Medulla oblongata (tissue), 1 donor: ENCODE data around the gene HAND2.

ENCODE experiments used
- DNase-seq: peaks from one replicate; pipeline ENCODE4 v3.0.0-alpha.2; 2015; ENCODE audit errors: extremely low spot score

The HAND2 gene

GRCh38 chr4:173521467-173522159, 8.4 kb downstream of the HAND2 start:
- no peak for DNase-seq

GRCh38 chr4:173520921-173521466, 9.0 kb downstream of the HAND2 start:
- DNase-seq: no peak

GRCh38 chr4:173519111-173520101, 10.6 kb downstream of the HAND2 start:
- no peak for DNase-seq

GRCh38 chr4:173518425-173519102, 11.5 kb downstream of the HAND2 start:
- DNase-seq: no peak

- no peak for DNase-seq
Measured at GRCh38 chr4:173517781-173518424, 12.1 kb downstream of the HAND2 start.

GRCh38 chr4:173516621-173517524, 13.2 kb downstream of the HAND2 start:
- DNase-seq: no peak

- no peak for DNase-seq
Measured at GRCh38 chr4:173515458-173515857, 14.6 kb downstream of the HAND2 start.

GRCh38 chr4:173514641-173515217, 15.3 kb downstream of the HAND2 start:
- no peak for DNase-seq

- DNase-seq: no peak
Measured at GRCh38 chr4:173513651-173514050, 16.4 kb downstream of the HAND2 start.

- DNase-seq: no peak
Measured at GRCh38 chr4:173511787-173512361, 18.2 kb downstream of the HAND2 start.

- no peak for DNase-seq
Measured at GRCh38 chr4:173509036-173510001, 20.7 kb downstream of the HAND2 start.

- DNase-seq: no peak
Measured at GRCh38 chr4:173508386-173509035, 21.5 kb downstream of the HAND2 start.

- DNase-seq: no peak
Measured at GRCh38 chr4:173507471-173508385, 22.3 kb downstream of the HAND2 start.

- no peak for DNase-seq
Measured at GRCh38 chr4:173506597-173507211, 23.3 kb downstream of the HAND2 start.

- DNase-seq: peak; percentile 67
Measured at GRCh38 chr4:173505924-173506518, 24.0 kb downstream of the HAND2 start.

- DNase-seq: no peak
Measured at GRCh38 chr4:173504181-173504503, 25.9 kb downstream of the HAND2 start.
